ENCODE results near the gene PLD4.
"Not testable (repeated sequence)": the region's sequence is repeated elsewhere in the genome, so short reads cannot be mapped to it uniquely, and the experiment has no call there.

Gene PLD4

DNA sequence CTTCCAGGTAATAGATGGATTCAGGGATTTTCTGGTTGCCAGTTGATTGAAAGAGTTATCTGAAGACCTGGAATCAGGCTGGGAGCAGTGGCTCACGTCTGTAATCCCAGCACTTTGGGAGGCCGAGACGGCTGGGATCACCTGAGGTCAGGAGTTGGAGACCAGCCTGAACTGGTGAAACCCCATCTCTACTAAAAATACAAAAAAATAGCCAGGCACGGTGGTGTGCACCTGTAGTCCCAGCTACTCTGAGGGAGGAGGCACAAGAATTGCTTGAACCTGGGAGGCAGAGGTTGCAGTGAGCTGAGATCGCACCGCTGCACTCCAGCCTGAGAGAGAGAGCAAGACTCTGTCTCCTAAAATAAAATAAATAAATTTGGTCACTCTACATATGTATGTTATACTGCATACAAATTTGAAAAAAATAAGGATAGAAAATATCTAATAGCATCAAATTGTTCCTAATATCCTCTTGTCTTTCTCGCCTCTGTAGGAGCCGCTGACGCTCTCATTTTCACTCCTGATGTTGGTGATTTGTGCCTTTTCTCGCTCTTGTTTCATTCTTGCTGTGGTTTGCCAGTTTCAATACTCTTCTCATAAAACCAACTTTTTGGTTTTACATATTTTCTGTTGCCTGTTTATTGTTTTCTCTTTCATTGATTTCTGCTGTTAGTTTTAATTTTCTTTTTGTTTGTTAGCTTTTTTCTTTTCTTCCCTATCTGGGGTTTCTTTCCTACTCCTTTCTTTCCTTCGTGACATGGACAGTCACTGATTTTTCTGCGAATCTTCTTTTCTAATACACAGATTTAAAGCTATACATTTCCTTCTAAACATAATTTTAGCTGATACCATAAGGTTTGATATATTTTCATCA, 23.8 kb upstream of the PLD4 start:
- DNase-seq, result no peak

GRCh38 chr14:104903990-104904389, 20.7 kb upstream of the PLD4 start:
- no peak for DNase-seq

GRCh38 chr14:104904650-104905578, 19.8 kb upstream of the PLD4 start:
- not testable (repeated sequence) for DNase-seq

GRCh38 chr14:104905579-104905933, 19.1 kb upstream of the PLD4 start:
- DNase-seq, result not testable (repeated sequence)

- no peak for DNase-seq
Observed at GRCh38 chr14:104908303-104908702, 16.4 kb upstream of the PLD4 start.

DNA sequence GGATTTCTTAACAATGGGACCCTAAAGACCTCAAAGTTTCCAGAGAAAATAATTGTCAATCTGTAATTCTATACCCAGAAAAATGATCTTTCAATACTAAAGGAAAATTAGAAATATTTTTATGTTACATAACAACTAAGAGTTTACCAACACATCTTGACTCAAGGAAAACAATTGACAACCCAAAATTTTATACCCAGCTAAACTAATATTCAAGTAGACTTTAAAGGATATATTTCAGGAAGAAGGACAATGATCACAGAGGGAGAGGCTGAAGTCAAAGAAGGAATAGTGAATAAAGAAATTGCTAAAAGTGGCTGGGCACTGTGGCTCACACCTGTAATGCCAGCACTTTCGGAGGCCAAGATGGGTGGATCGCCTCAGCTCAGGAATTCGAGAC, 12.6 kb upstream of the PLD4 start:
- DNase-seq, result no peak

DNA sequence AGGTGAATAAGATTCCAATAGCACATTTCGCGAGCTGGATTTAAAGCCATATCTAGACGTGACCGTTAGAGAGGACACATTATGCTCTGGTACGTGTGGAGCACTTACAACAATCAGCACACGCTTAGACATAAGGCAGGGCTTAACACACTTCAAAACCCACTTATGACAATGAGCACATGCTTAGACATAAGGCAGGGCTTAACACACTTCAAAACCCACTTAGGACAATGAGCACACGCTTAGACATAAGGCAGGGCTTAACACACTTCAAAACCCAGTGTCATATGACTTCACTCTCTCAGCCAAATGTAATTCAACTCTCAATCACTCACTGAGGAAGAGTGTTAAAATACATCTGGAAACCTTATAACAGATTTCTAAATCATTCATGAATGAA, 11.2 kb upstream of the PLD4 start:
- DNase-seq, result no peak

GRCh38 chr14:104917116-104917515, 7.6 kb upstream of the PLD4 start:
- DNase-seq, result no peak

- no peak for DNase-seq
Observed at GRCh38 chr14:104917993-104918392, 6.7 kb upstream of the PLD4 start.

- DNase-seq, result not testable (repeated sequence)
Observed at GRCh38 chr14:104919152-104919992, 5.3 kb upstream of the PLD4 start.

- DNase-seq, result no peak
Observed at GRCh38 chr14:104919993-104920315, 4.7 kb upstream of the PLD4 start.

GRCh38 chr14:104923640-104924420, 849 bp upstream of the PLD4 start:
- no peak for DNase-seq

GRCh38 chr14:104925214-104925854, 655 bp downstream of the PLD4 start:
- DNase-seq, result no peak

GRCh38 chr14:104925855-104926609, 1.4 kb downstream of the PLD4 start:
- no peak for DNase-seq

- peak; percentile 60 for DNase-seq
Observed at GRCh38 chr14:104926619-104927431, 2.1 kb downstream of the PLD4 start.

- no peak for DNase-seq
Observed at GRCh38 chr14:104927432-104927816, 2.7 kb downstream of the PLD4 start.

- no peak for DNase-seq
Observed at GRCh38 chr14:104927901-104928300, 3.2 kb downstream of the PLD4 start.

- DNase-seq, result no peak
Observed at GRCh38 chr14:104928391-104929133, 3.9 kb downstream of the PLD4 start.

Measured in GDM1 (cell line).